HG03060 (cell line): ENCODE measurements around the gene PAK4.
"Not testable (repeated sequence)": the region's sequence is repeated elsewhere in the genome, so short reads cannot be mapped to it uniquely, and the experiment has no call there.

Source experiments
- ATAC-seq: cut with Tn5 transposase; IDR thresholded peaks from one replicate; pipeline ENCODE4 v1.9.1; 2021; ENCODE audit warnings: low read depth, moderate number of reproducible peaks; ENCODE audit not compliant: unreplicated experiment

Gene PAK4

GRCh38 chr19:39128516-39129079 is 3.0 kb downstream of the PAK4 start:
- ATAC-seq = no peak

GRCh38 chr19:39129116-39129515 is 3.5 kb downstream of the PAK4 start:
- ATAC-seq = no peak

GRCh38 chr19:39130337-39131254 is 5.0 kb downstream of the PAK4 start:
- no peak for ATAC-seq

- no peak for ATAC-seq
These were observed 5.7 kb downstream of the PAK4 start for GRCh38 chr19:39131255-39131755.

GRCh38 chr19:39132344-39132969 is 6.9 kb downstream of the PAK4 start:
- ATAC-seq = no peak

- ATAC-seq = no peak
These were observed 8.1 kb downstream of the PAK4 start for GRCh38 chr19:39133431-39134270.

GRCh38 chr19:39135701-39136100 is 10.1 kb downstream of the PAK4 start:
- no peak for ATAC-seq

- ATAC-seq = no peak
These were observed 10.8 kb downstream of the PAK4 start for GRCh38 chr19:39136225-39136940.

- ATAC-seq = no peak
These were observed 11.5 kb downstream of the PAK4 start for GRCh38 chr19:39137131-39137530.

GRCh38 chr19:39138221-39139211 is 12.9 kb downstream of the PAK4 start:
- no peak for ATAC-seq

GRCh38 chr19:39139305-39139874 is 13.8 kb downstream of the PAK4 start:
- no peak for ATAC-seq

GRCh38 chr19:39139971-39140453 is 14.4 kb downstream of the PAK4 start:
- ATAC-seq = no peak

GRCh38 chr19:39140594-39140993 is 15.0 kb downstream of the PAK4 start:
- no peak for ATAC-seq

GRCh38 chr19:39141929-39142328 is 16.3 kb downstream of the PAK4 start:
- no peak for ATAC-seq

- no peak for ATAC-seq
These were observed 17.0 kb downstream of the PAK4 start for GRCh38 chr19:39142630-39143029.

GRCh38 chr19:39143757-39144289 is 18.2 kb downstream of the PAK4 start:
- not testable (repeated sequence) for ATAC-seq

- no peak for ATAC-seq
These were observed 18.9 kb downstream of the PAK4 start for GRCh38 chr19:39144290-39145071.
